Measurements from ENCODE around the gene OSBPL1A. TPM values are rescaled to one million over a fixed set of nuclear protein-coding genes. Genes with fewer than 3 reads are reported as not detected.
A peak's percentile ranks its signal among the peaks of the same experiment; 100 is the strongest.

Gene OSBPL1A
- 10 to 100 TPM; 29.7 to 36.9 TPM for total RNA-seq
- polyA plus RNA-seq (2013, experiment 1 of 2) = 36.8 TPM
- polyA plus RNA-seq (2013, experiment 2 of 2) = 33.2 TPM
- long read RNA-seq, experiment 1, full-length matches to known transcripts = 5 of 16 reads
- long read RNA-seq, experiment 1, partial matches to known transcripts = 5 of 16 reads
- long read RNA-seq, experiment 1, other reads (novel, unspliced or antisense) = 6 of 16 reads
- long read RNA-seq, experiment 2, full-length matches to known transcripts = 80 of 123 reads
- long read RNA-seq, experiment 2, partial matches to known transcripts = 6 of 123 reads
- long read RNA-seq, experiment 2, other reads (novel, unspliced or antisense) = 37 of 123 reads
- long read RNA-seq, experiment 3, full-length matches to known transcripts = 19 of 78 reads
- long read RNA-seq, experiment 3, partial matches to known transcripts = 28 of 78 reads
- long read RNA-seq, experiment 3, other reads (novel, unspliced or antisense) = 31 of 78 reads
- long read RNA-seq, experiment 4, full-length matches to known transcripts = 1 of 17 reads
- long read RNA-seq, experiment 4, partial matches to known transcripts = 5 of 17 reads
- long read RNA-seq, experiment 4, other reads (novel, unspliced or antisense) = 11 of 17 reads

- Histone ChIP-seq H3K27me3 (ENCODE audit: control insufficient read depth, insufficient read depth, low read length, poor library complexity, severe bottlenecking) (no peaks in the 10 kb centered on the region), H3K9me3 (ENCODE audit: control insufficient read depth, low read length) (no peaks in the 10 kb centered on the region), H3K4me3 (ENCODE audit: low read length) (peak within 1 kb of the TSS; percentile 90), H3K4me1 (ENCODE audit: control insufficient read depth, insufficient read depth, low read length) (no peaks in the 10 kb centered on the region), H3K9ac (ENCODE audit: extremely low read depth, low read length, poor library complexity, severe bottlenecking) (peak within 1 kb of the TSS; percentile 67), H3K36me3 (ENCODE audit: control insufficient read depth, insufficient read depth, low read length) (no peaks in the 10 kb centered on the region), H3K27ac (ENCODE audit: low read depth, low read length) (peak within 1 kb of the TSS; percentile 98)
- Mint-ChIP-seq H3K4me1 (peaks cover 26% of the 10 kb centered on the region), H3K36me3 (ENCODE audit: low read depth) (no peaks in the 10 kb centered on the region), H3K27ac (peak within 1 kb of the TSS; percentile 87), H3K27me3 (ENCODE audit: insufficient read depth) (no peaks in the 10 kb centered on the region), H3K4me3 (peak within 1 kb of the TSS; percentile 71), H3K9me3 (no peaks in the 10 kb centered on the region)
- TF ChIP-seq CTCF (conservative IDR thresholded peaks at IDR 0.05) = no peak
- WGBS, 2 experiments (ENCODE audit: insufficient coverage in 1 of 2, insufficient read length in 1 of 2) = 1 to 6% methylated on average over 12 to 55 of the region's 55 CpGs
- peak; percentile 99 for DNase-seq
Observed at GRCh38 chr18:24397694-24398368, at the start of gene OSBPL1A. OSBPL1A (minus strand) TSS chr18:24397824; CDS start chr18:24377533, 20,291 bp downstream.

GRCh38 chr18:24446953-24447538 lies 49.4 kb upstream of the OSBPL1A start:
- no CpG with 5 or more reads among the region's 1 CpG for WGBS, 2 experiments (ENCODE audit: insufficient coverage in 1 of 2, insufficient read length in 1 of 2)
- Mint-ChIP-seq H3K9me3 (no peaks in the 10 kb centered on the region), H3K36me3 (ENCODE audit: low read depth) (peaks cover 48% of the 10 kb centered on the region), H3K4me1 (no peaks in the 10 kb centered on the region), H3K27me3 (ENCODE audit: insufficient read depth) (no peaks in the 10 kb centered on the region), H3K27ac (no peak overlapping the region), H3K4me3 (no peak overlapping the region)
- Histone ChIP-seq H3K9me3 (ENCODE audit: control insufficient read depth, low read length) (no peaks in the 10 kb centered on the region), H3K27ac (ENCODE audit: low read depth, low read length) (no peak overlapping the region), H3K9ac (ENCODE audit: extremely low read depth, low read length, poor library complexity, severe bottlenecking) (no peak overlapping the region), H3K36me3 (ENCODE audit: control insufficient read depth, insufficient read depth, low read length) (peaks cover 75% of the 10 kb centered on the region), H3K27me3 (ENCODE audit: control insufficient read depth, insufficient read depth, low read length, poor library complexity, severe bottlenecking) (no peaks in the 10 kb centered on the region), H3K4me3 (ENCODE audit: low read length) (no peak overlapping the region), H3K4me1 (ENCODE audit: control insufficient read depth, insufficient read depth, low read length) (no peaks in the 10 kb centered on the region)
- DNase-seq = no peak
- TF ChIP-seq CTCF (conservative IDR thresholded peaks at IDR 0.05) = peak; percentile 68

GRCh38 chr18:24446453-24446852 lies 48.8 kb upstream of the OSBPL1A start:
- H3K9me3 Mint-ChIP-seq = no peaks in the 10 kb centered on the region
- DNase-seq = no peak
- no peak overlapping the region for H3K9ac ChIP-seq (ENCODE audit: extremely low read depth, low read length, poor library complexity, severe bottlenecking)
- no peaks in the 10 kb centered on the region for H3K27me3 Mint-ChIP-seq (ENCODE audit: insufficient read depth)
- H3K4me1 Mint-ChIP-seq = no peaks in the 10 kb centered on the region
- no peak overlapping the region for H3K27ac ChIP-seq (ENCODE audit: low read depth, low read length)
- H3K36me3 ChIP-seq (ENCODE audit: control insufficient read depth, insufficient read depth, low read length) = peaks cover 74% of the 10 kb centered on the region
- TF ChIP-seq CTCF (conservative IDR thresholded peaks at IDR 0.05) = no peak
- peaks cover 48% of the 10 kb centered on the region for H3K36me3 Mint-ChIP-seq (ENCODE audit: low read depth)
- no peak overlapping the region for H3K27ac Mint-ChIP-seq
- H3K4me3 Mint-ChIP-seq = no peak overlapping the region
- no peaks in the 10 kb centered on the region for H3K4me1 ChIP-seq (ENCODE audit: control insufficient read depth, insufficient read depth, low read length)
- no peak overlapping the region for H3K4me3 ChIP-seq (ENCODE audit: low read length)
- no peaks in the 10 kb centered on the region for H3K27me3 ChIP-seq (ENCODE audit: control insufficient read depth, insufficient read depth, low read length, poor library complexity, severe bottlenecking)
- WGBS, 2 experiments (ENCODE audit: insufficient coverage in 1 of 2, insufficient read length in 1 of 2) = 89% methylated on average over 1 of the region's 1 CpG; no CpG with 5 or more reads in 1 of the 2 experiments
- no peaks in the 10 kb centered on the region for H3K9me3 ChIP-seq (ENCODE audit: control insufficient read depth, low read length)
